ENCODE data around the gene NID1. TPM values are rescaled to one million over a fixed set of nuclear protein-coding genes. Genes with fewer than 3 reads are reported as not detected.

NID1 gene
- polyA plus RNA-seq, 1 donor from 2014 or later, result 0.04 TPM

DNA sequence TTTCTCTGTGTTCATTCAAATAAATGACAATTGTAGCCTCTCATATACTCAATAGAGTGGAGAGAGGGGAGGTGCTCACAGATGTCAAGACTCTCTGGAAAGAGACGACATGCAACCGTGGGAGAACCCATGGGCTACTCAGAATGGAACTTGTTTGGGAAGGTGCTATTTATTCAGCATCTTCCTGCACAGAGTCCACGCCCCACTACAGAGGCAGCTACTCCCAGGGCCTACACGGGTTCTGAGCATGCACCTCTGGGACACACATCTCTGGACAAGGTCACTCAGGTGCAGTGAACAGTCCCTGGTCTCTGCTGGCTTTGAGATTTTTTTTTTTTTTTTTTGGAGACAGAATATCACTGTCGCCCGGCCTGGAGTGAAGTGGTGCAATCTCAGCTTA is 64.1 kb downstream of the NID1 start:
- Histone ChIP-seq H3K27ac (ENCODE audit: low read length) (no peak overlapping the region), H3K9me3 (ENCODE audit: low read length) (no peaks in the 10 kb centered on the region), H3K4me3 (ENCODE audit: low read length) (no peak overlapping the region), H4K20me1 (ENCODE audit: insufficient read depth) (no peaks in the 10 kb centered on the region), H3K27me3 (ENCODE audit: insufficient read depth, low read depth, low read length) (no peaks in the 10 kb centered on the region), H3K9me2 (ENCODE audit: insufficient read depth, low read length) (no peaks in the 10 kb centered on the region), H3K4me2 (ENCODE audit: low read length) (no peak overlapping the region), H3K9ac (ENCODE audit: low read length) (no peak overlapping the region), H3K79me2 (replicated peaks; ENCODE audit: insufficient read depth, low read length) (no peaks in the 10 kb centered on the region), H2AFZ (ENCODE audit: low read depth, low read length) (no peak overlapping the region), H3F3A (ENCODE audit: insufficient read depth, low read length, poor library complexity, severe bottlenecking) (no peaks in the 10 kb centered on the region), H3K36me3 (ENCODE audit: insufficient read depth, low read length) (no peaks in the 10 kb centered on the region)
- TF ChIP-seq, protein P1, sequence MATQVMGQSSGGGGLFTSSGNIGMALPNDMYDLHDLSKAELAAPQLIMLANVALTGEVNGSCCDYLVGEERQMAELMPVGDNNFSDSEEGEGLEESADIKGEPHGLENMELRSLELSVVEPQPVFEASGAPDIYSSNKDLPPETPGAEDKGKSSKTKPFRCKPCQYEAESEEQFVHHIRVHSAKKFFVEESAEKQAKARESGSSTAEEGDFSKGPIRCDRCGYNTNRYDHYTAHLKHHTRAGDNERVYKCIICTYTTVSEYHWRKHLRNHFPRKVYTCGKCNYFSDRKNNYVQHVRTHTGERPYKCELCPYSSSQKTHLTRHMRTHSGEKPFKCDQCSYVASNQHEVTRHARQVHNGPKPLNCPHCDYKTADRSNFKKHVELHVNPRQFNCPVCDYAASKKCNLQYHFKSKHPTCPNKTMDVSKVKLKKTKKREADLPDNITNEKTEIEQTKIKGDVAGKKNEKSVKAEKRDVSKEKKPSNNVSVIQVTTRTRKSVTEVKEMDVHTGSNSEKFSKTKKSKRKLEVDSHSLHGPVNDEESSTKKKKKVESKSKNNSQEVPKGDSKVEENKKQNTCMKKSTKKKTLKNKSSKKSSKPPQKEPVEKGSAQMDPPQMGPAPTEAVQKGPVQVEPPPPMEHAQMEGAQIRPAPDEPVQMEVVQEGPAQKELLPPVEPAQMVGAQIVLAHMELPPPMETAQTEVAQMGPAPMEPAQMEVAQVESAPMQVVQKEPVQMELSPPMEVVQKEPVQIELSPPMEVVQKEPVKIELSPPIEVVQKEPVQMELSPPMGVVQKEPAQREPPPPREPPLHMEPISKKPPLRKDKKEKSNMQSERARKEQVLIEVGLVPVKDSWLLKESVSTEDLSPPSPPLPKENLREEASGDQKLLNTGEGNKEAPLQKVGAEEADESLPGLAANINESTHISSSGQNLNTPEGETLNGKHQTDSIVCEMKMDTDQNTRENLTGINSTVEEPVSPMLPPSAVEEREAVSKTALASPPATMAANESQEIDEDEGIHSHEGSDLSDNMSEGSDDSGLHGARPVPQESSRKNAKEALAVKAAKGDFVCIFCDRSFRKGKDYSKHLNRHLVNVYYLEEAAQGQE (IDR thresholded peaks at IDR 0.05; ENCODE audit: borderline replicate concordance), result no peak
- TF ChIP-seq EZH2 (IDR thresholded peaks at IDR 0.05; ENCODE audit: borderline replicate concordance, insufficient read depth, low read length, poor library complexity, severe bottlenecking), result no peak
- no peak for TF ChIP-seq TAF1 (IDR thresholded peaks at IDR 0.05; ENCODE audit: low read depth)
- TF ChIP-seq, protein P2, sequence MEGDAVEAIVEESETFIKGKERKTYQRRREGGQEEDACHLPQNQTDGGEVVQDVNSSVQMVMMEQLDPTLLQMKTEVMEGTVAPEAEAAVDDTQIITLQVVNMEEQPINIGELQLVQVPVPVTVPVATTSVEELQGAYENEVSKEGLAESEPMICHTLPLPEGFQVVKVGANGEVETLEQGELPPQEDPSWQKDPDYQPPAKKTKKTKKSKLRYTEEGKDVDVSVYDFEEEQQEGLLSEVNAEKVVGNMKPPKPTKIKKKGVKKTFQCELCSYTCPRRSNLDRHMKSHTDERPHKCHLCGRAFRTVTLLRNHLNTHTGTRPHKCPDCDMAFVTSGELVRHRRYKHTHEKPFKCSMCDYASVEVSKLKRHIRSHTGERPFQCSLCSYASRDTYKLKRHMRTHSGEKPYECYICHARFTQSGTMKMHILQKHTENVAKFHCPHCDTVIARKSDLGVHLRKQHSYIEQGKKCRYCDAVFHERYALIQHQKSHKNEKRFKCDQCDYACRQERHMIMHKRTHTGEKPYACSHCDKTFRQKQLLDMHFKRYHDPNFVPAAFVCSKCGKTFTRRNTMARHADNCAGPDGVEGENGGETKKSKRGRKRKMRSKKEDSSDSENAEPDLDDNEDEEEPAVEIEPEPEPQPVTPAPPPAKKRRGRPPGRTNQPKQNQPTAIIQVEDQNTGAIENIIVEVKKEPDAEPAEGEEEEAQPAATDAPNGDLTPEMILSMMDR (IDR thresholded peaks at IDR 0.05; ENCODE audit: poor library complexity, severe bottlenecking), result no peak
- TF ChIP-seq MXI1 (conservative IDR thresholded peaks at IDR 0.05; ENCODE audit: poor library complexity, severe bottlenecking), result no peak
- TF ChIP-seq SMC3 (conservative IDR thresholded peaks at IDR 0.05; ENCODE audit: poor library complexity), result no peak
- no peak for TF ChIP-seq RAD21 (conservative IDR thresholded peaks at IDR 0.05)
- no peak for TF ChIP-seq POLR2AphosphoS5 (IDR thresholded peaks at IDR 0.05)
- no peak for TF ChIP-seq EP300 (conservative IDR thresholded peaks at IDR 0.05; ENCODE audit: poor library complexity, severe bottlenecking)

DNA sequence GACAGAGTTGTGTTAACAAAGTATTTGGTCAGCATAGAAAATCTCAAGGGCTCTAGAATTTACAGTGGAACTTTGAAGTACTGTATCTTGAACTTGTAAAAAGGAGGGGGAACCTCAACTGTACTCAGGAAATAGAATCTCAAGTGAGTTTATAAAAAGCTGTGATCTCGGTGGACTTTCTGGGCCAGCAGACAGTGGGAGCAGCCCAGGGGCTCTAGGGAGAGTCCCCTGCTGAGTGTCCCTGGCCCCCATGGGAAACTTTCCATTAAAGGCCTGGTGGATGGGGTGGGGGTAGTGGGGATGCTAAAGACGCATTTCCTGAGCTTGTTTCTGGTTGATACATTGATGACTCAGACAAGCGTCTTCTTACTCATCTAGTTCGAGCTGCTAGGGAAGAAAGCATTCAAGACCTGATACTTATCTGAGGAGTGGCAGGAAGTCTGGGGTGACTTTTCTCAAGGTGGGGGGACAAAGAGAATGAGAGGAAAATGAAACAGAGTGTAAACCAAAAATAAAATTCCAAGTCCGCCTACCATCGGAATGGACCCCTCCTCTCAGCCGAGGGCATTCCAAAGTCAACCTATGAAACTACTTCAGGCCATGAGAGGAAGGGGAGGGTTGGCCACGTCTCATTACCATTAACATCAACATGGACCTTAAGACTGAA is 65.5 kb downstream of the NID1 start:
- H3K9ac ChIP-seq (ENCODE audit: low read length), result no peak overlapping the region
- H3K4me3 ChIP-seq (ENCODE audit: low read length), result no peak overlapping the region
- H3K9me3 ChIP-seq (ENCODE audit: low read length), result no peaks in the 10 kb centered on the region
- H3K36me3 ChIP-seq (ENCODE audit: insufficient read depth, low read length), result no peaks in the 10 kb centered on the region
- TF ChIP-seq, protein P1 (IDR thresholded peaks at IDR 0.05; ENCODE audit: borderline replicate concordance), result no peak
- TF ChIP-seq, protein P2 (IDR thresholded peaks at IDR 0.05; ENCODE audit: poor library complexity, severe bottlenecking), result no peak
- TF ChIP-seq MXI1 (conservative IDR thresholded peaks at IDR 0.05; ENCODE audit: poor library complexity, severe bottlenecking) (no peak), TAF1 (IDR thresholded peaks at IDR 0.05; ENCODE audit: low read depth) (no peak)
- no peaks in the 10 kb centered on the region for H3F3A ChIP-seq (ENCODE audit: insufficient read depth, low read length, poor library complexity, severe bottlenecking)
- no peak overlapping the region for H3K4me2 ChIP-seq (ENCODE audit: low read length)
- H3K27me3 ChIP-seq (ENCODE audit: insufficient read depth, low read depth, low read length), result no peaks in the 10 kb centered on the region
- no peak overlapping the region for H3K27ac ChIP-seq (ENCODE audit: low read length)
- H3K79me2 ChIP-seq (replicated peaks; ENCODE audit: insufficient read depth, low read length), result no peaks in the 10 kb centered on the region
- no peaks in the 10 kb centered on the region for H4K20me1 ChIP-seq (ENCODE audit: insufficient read depth)
- no peak overlapping the region for H2AFZ ChIP-seq (ENCODE audit: low read depth, low read length)
- H3K9me2 ChIP-seq (ENCODE audit: insufficient read depth, low read length), result no peaks in the 10 kb centered on the region
